Measurements from ENCODE around the gene FZD8.

Gene FZD8

GRCh38 chr10:35595106-35595505 lies 47.0 kb downstream of the FZD8 start:
- no peak for DNase-seq

GRCh38 chr10:35594115-35595079 lies 47.7 kb downstream of the FZD8 start:
- no peak for DNase-seq

GRCh38 chr10:35592441-35592840 lies 49.7 kb downstream of the FZD8 start:
- DNase-seq = no peak

- DNase-seq = no peak
These were observed 53.3 kb downstream of the FZD8 start for GRCh38 chr10:35588836-35589235.
